ENCODE data around the gene HAND2. TPM values are rescaled to one million over a fixed set of nuclear protein-coding genes. Genes with fewer than 3 reads are reported as not detected.
A peak's percentile ranks its signal among the peaks of the same experiment; 100 is the strongest.

The HAND2 gene
- total RNA-seq, 6 experiments from 2014 or later, result 0.35 to 3.7 (median 0.51) TPM

GRCh38 chr4:173543266-173543665 is 13.2 kb upstream of the HAND2 start:
- Mint-ChIP-seq H3K36me3 (ENCODE audit: low read depth) (no peaks in the 10 kb centered on the region), H3K9me3 (no peaks in the 10 kb centered on the region), H3K4me1 (ENCODE audit: low read depth) (0 out of 2 replicates have a peak, but pooled peaks cover 5% of the 10 kb centered on the region), H3K4me3 (no peak overlapping the region), H3K27ac (no peak overlapping the region), H3K27me3 (ENCODE audit: insufficient read depth) (peaks cover 12% of the 10 kb centered on the region)
- TF ChIP-seq, protein P1, sequence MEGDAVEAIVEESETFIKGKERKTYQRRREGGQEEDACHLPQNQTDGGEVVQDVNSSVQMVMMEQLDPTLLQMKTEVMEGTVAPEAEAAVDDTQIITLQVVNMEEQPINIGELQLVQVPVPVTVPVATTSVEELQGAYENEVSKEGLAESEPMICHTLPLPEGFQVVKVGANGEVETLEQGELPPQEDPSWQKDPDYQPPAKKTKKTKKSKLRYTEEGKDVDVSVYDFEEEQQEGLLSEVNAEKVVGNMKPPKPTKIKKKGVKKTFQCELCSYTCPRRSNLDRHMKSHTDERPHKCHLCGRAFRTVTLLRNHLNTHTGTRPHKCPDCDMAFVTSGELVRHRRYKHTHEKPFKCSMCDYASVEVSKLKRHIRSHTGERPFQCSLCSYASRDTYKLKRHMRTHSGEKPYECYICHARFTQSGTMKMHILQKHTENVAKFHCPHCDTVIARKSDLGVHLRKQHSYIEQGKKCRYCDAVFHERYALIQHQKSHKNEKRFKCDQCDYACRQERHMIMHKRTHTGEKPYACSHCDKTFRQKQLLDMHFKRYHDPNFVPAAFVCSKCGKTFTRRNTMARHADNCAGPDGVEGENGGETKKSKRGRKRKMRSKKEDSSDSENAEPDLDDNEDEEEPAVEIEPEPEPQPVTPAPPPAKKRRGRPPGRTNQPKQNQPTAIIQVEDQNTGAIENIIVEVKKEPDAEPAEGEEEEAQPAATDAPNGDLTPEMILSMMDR (IDR thresholded peaks at IDR 0.05), result no peak
- no peak for DNase-seq

DNA sequence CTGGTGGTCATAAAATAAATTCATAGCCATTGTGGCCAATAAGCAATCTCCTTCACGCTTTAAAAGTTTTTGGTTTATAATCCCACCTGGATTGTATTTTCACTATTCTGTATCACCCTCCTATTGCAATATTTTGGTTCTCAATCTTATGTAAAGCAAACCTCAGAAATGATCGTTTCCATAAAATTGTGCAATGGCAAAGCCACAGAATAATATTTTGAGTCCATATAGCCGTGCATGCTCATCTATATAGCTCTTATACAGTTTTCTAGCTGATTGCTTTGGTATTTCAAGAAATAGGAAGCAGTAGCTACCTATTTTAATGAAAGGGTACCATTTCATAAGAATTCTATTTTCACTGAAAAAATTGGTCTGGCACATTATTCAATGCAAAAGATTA is 10.0 kb upstream of the HAND2 start:
- DNase-seq, result no peak
- no peak overlapping the region for H3K27ac Mint-ChIP-seq
- no peaks in the 10 kb centered on the region for H3K9me3 Mint-ChIP-seq
- H3K27me3 Mint-ChIP-seq (ENCODE audit: insufficient read depth), result peaks cover 15% of the 10 kb centered on the region
- no peaks in the 10 kb centered on the region for H3K36me3 Mint-ChIP-seq (ENCODE audit: low read depth)
- H3K4me1 Mint-ChIP-seq (ENCODE audit: low read depth), result no peaks in the 10 kb centered on the region
- TF ChIP-seq, protein P1 (IDR thresholded peaks at IDR 0.05), result no peak
- no peak overlapping the region for H3K4me3 Mint-ChIP-seq

- H3K27me3 Mint-ChIP-seq (ENCODE audit: insufficient read depth), result peaks cover 16% of the 10 kb centered on the region
- H3K36me3 Mint-ChIP-seq (ENCODE audit: low read depth), result no peaks in the 10 kb centered on the region
- H3K9me3 Mint-ChIP-seq, result no peaks in the 10 kb centered on the region
- DNase-seq, result no peak
- H3K27ac Mint-ChIP-seq, result no peak overlapping the region
- TF ChIP-seq, protein P1 (IDR thresholded peaks at IDR 0.05), result no peak
- no peaks in the 10 kb centered on the region for H3K4me1 Mint-ChIP-seq (ENCODE audit: low read depth)
- no peak overlapping the region for H3K4me3 Mint-ChIP-seq
These were observed 8.9 kb upstream of the HAND2 start for GRCh38 chr4:173538909-173539445.

DNA sequence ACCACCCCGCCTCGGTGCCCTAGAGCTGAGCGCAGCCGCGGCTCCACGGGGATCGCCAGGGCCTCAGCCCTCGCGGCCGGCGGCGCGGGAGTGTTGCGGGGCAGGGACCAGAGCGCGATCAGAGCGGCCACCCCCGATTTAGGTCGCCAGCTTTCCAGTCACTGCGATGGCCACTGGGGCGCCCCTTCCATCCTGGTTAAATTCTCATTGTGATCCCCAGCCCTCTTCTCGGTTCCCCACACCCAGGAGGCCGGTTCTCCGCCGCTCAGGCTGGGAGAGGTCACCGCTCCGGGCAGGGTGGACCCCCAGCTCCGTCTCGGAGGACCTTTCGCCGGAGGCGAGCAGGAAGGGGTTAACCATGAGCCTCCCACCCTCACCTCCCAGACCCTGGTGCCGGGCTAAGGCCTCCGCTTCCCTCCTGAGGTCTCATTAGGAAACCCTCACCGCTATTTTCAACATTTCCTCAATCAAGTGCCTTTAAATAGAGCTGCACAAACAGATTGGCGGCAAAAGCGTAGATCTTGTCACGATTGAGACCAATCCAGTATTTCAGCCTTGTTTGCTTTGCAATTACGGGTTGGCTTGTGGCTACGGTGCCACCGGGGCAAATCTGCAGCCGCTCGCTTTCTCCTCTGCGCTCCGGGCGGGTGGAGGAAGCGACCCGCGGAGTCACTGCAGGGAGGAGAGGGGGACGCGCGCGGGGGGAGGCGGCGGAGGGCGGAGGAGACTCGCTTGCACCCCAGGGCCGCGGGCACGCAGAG is 8.3 kb upstream of the HAND2 start:
- Mint-ChIP-seq H3K27ac (no peak overlapping the region), H3K4me1 (ENCODE audit: low read depth) (no peaks in the 10 kb centered on the region), H3K36me3 (ENCODE audit: low read depth) (no peaks in the 10 kb centered on the region), H3K4me3 (peak overlapping the region; percentile 57; the same call in 1 of the 2 replicates), H3K27me3 (ENCODE audit: insufficient read depth) (peaks cover 19% of the 10 kb centered on the region), H3K9me3 (no peaks in the 10 kb centered on the region)
- TF ChIP-seq, protein P1 (IDR thresholded peaks at IDR 0.05), result no peak
- no peak for DNase-seq

GRCh38 chr4:173537613-173538147 is 7.7 kb upstream of the HAND2 start:
- peaks cover 20% of the 10 kb centered on the region for H3K27me3 Mint-ChIP-seq (ENCODE audit: insufficient read depth)
- H3K36me3 Mint-ChIP-seq (ENCODE audit: low read depth), result no peaks in the 10 kb centered on the region
- no peak for DNase-seq
- H3K4me3 Mint-ChIP-seq, result no peak overlapping the region
- no peak overlapping the region for H3K27ac Mint-ChIP-seq
- no peaks in the 10 kb centered on the region for H3K4me1 Mint-ChIP-seq (ENCODE audit: low read depth)
- H3K9me3 Mint-ChIP-seq, result no peaks in the 10 kb centered on the region
- TF ChIP-seq, protein P1 (IDR thresholded peaks at IDR 0.05), result no peak
